Suppressor macrophage (primary cell): Measurements from ENCODE around the gene FEZF2.

Experiments used
- DNase-seq, 4 experiments: peaks; one replicate each; pipeline ENCODE4 v3.0.0-alpha.2; 2020 to 2022
- total RNA-seq, 17 experiments: gene quantifications; one replicate each; lab custom pipeline; 2026; ENCODE audit warnings: mixed read lengths in 6 of 17, inconsistent platforms in 3 of 17; lab: John Stamatoyannopoulos, UW

FEZF2 gene
- 0 to 0.88 (median 0) reads per million in 17 experiments for total RNA-seq

DNA sequence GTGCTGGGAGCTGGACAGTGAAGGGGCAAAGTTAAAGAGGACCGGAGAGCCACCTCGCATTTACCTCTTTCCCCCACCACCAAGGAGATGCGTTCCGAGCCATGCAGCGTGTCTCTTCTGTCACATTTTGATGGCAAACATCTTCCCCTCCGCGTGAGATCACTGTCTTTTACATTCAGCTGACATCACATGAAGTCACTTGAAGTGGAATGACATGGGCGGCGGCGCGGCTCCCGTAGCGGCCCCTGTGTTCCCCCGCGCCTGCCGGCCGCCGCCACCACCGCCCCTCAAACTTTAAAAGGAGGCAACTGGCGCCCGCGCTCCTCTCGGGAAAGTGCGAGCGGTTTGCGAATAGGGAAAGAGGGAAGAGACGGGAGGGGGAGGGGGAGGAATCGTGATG is at the start of gene FEZF2:
FEZF2 (minus strand) TSS at position 336 of the 400 bp plus-strand sequence. CDS start 682 bp downstream, outside the sequence.
- DNase-seq, result no peak

DNA sequence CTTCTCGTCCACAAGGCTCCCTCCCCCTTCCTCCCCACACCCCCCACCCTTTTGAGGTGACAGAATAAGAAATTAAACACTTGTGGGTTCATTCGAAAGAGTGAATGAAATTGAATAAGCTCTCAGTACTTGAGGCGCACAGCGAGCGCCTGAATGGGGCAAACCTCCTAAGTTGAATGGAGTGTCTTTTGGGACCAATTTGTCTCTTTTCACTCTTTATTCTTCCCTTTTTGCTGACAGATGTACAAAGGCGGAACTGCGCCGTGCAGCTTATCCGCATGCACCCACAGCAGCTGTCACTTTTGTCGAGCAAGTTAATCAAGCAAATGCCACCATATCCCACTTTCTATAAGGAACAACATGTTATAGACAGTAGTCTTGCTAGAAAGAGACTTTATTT is 47.9 kb upstream of the FEZF2 start:
- DNase-seq, result no peak

DNA sequence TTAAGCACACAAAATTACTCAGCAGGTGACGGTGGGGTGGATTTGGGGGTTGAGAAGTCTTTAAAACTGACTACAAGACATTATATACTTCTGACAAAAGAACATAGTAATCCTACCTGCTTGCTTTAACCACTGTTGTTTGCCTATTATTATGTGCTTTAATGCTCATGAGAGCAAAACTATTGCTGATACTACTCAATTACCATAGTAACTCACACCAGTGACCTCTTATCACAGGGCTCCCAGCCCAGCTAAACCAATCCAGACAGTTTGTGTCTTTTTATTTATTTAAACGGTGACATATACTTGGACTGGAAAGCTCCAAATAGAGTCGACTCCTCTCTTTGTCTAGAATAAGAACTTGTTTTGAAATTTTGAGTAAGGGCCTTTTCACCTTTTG is 42.8 kb upstream of the FEZF2 start:
- DNase-seq, result no peak

DNA sequence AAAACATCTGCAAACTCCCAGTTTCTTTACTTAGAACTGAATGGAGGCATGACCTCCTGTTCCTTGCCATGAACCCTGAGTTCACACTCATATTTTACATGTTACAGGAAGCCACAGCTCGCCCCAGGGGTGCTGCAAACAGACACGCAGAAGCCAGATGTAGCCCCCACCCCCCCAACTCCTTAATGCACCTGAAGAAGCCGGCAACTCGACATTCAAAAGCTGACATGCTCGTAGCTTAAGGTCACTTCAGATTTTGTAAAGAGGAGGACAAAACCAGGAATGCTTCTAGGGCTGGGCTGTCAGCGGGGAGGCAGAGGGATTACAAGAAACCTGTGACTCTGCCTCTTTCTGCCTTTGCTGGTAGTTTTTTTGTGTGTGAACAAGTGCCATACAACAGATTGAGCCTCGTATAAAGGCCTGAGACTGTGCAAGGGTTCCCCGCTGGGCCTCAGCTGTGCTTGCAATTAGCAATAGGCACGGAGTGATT is 42.0 kb upstream of the FEZF2 start:
- no peak for DNase-seq

DNA sequence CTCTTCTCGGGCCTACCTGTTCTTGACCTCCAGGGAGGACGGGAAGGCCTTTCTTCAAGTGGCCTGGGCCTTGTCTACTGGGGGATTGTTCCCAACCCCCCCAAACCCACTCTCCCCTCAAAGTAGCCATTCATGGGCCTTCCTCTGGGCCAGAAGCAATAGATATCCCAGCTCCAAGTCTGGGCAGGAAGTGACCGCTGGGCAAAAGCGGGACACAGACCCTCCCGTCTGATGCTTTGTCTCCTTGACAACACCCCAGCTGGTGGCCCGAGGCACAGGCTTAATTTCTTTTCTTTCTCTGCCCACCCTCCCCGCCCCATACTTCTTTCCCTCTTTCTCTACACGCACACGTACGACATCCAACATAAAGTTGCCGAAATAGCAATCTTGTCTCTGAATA is 41.4 kb upstream of the FEZF2 start:
- DNase-seq, result no peak

DNA sequence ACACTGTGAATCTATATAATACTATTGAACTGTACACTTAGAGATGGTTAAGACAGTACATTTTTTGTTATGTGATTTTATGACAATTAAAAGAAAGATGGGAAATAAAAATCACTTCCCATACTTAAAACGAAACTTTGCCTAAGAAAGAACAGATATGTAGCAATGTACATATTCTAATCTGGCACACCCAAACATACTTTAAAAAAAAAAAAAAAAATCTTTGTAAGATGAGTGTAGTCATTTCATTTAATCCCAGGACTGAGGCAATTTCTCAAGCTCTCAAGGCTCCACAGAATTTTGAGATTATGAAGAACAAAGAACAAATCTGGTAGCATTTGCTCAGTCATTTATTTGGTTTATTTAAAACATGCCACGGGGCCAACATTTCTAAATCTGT is 40.3 kb upstream of the FEZF2 start:
- no peak for DNase-seq

DNA sequence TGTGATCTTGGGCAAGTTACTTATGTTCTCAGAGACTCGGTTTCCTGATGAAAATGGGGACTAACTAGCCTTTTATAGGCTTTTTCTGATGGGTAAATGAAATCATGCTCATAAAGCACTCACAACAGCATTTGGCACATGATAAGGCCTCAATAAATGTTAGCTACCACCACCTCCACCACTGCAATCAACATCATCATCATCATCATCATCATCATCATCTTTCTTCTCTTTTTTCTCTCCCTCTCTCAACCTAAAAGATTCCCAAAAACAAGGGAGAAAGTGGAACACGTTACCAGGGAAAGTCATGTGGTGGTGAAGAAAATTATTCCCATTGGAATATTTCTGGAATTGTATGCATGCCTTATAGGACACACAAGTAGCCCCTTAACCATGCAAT is 33.6 kb upstream of the FEZF2 start:
- no peak for DNase-seq

DNA sequence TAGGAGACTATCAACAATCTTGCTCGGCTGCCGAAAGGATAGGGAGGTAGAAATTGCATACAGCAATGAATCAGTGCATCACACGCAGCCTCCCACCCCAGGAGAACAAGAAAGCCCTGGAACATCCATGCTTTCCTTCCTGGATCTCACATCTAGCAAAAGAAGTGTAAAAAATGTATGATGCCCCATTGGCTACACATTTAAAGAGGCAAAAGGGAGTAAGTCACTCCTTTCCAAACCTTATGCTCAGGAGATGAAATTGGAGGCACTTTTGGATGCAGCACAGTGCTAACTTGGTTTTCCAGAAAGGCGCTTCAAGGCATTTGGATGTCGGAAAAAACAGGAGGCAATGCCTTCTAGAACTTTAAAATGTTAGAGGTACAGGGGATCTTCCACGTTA is 32.2 kb upstream of the FEZF2 start:
- no peak for DNase-seq

DNA sequence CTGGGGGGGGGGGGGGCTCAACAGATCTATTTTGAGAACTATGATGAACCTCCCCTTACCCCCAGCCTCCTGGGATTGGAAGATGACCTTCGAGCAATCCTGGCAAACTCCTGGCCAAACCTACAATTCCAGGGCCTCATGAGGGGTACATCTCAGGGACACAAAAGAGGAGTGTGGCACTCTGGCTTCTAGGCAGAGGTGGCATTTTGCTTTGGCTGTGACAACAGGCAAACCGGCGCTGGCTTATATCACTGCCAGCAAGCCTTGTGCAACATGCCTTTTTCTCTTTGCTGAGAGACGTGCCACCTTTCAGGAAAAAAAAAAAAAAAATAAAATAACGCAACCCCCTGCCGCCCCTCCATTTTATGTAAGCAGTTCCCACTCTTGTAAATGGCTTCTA is 31.8 kb upstream of the FEZF2 start:
- no peak for DNase-seq

DNA sequence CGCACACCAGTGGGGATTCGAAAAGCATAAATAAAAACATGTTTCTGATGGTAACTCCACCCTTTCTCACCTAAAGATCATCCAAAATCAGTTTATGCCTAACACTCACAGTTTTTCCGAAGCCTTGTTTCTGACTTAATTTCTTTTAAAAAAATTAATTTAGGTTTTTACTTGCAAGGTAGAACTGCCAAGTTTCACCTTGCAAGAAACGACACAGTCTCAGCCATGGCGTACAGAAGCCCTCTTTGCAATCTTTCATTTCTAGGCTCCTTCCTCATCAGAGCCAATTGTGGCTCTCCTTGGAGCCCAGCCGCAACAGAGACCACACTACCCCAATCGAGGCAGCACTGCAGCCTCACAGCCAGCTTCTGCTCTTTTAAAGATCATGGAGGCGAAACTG is 31.0 kb upstream of the FEZF2 start:
- DNase-seq, result no peak

DNA sequence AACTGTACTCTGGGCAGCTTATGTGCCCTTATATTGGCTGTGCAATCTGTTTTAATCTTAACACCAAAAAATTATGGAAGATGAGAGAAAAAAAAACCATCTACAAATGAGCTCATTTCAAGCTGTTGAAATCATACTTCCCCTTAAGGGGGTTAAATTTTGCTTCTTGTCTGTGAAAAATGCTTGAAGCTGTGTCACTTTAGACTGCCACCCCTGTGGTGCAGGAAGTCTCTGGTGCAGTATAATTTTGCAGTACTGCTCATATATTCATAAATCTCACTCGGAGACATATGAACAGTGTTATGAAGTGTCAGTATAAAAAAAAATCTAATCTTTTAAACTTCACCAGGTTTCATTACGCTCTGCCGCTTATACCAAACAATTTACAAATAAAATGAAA is 30.4 kb upstream of the FEZF2 start:
- DNase-seq, result no peak

DNA sequence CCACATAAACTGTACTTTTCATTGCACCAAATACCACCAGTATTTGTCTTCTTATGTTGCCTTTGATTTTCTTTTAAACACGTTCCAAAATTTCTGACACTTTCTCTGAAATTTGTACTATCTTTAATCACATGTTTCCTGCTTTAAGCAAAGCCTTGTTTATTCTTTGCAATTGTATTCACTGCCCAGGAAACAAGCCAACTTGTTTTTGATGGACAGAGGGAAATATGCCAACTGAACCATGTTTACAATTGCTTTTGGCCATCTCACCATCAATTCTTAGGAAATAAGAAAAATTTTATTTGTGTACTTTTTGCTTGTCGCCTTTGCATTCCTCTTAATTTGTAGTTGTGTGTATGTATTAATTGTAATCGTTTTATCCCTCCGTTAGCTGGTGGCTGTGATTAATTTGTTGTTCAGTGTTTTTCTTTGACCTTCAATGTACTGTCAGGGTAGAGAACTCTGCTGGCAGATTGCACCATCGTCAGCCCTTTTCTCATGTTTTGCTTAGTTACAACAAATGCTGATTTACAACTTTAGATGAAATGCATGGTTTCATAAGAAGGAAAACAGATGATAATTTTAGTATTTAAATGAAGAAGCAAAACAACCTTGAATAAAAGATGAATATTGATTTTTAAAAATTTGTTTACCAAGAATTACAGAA is 19.4 kb upstream of the FEZF2 start:
- DNase-seq, result no peak

DNA sequence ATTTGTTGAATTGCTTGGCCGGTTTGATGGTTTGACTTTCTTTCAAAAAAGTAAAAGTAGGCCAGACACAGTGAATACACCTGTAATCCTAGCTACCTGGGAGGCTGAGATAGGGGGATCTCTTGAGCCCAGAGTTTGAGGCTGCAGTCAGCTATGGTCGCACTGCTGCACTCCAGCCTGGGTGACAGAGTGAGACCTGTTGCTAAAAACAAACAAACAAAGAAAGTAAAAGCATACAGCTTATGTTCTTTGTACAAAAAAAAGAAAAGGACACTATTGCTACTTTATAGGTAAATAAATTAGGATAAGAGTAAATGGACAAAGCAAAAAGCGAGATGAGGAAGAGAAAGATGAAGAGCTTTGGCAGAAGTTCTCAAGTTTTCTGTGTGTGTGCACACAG is 13.9 kb upstream of the FEZF2 start:
- no peak for DNase-seq

DNA sequence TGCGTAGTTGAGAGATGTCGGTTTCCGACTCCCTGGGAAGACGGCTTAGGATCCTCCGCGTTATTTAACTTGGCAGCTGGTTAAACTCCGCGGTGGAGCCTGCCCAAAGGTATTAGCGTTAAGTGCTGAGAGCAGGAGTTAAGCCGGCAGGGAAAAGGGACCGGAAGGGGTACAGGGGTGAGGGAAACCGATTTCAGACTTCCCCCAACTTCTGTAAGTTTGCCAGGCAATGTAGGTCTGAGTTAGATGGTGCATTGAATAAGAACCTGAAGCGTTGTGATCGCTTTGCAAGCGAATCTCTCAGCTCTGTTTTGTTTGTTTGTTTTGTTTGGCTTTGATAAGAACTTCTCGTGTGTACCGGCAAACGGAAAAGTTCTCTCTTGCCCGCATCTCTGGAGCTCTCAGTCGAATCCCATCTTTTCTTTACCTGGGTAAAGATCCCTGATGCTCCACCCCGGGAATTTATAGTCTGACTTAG is 6.0 kb upstream of the FEZF2 start:
- DNase-seq, result no peak

DNA sequence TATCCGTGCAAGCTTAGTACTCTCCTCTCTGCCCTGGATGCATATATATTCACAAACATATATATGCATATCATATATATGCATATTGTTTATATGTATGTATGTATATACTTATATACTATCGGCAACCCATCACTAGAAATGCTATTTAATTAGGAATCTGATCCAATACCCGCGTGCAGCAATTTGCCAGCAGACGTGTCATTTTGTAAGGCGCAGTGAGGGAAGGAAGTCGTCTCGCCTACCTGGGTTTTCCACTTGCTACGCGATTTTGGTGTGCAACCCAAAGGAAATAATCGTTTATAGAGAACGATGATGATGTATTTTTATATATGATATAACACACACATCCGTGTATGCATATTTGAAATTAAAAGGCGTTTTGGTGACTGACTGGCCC is 5.6 kb upstream of the FEZF2 start:
- DNase-seq, result no peak

DNA sequence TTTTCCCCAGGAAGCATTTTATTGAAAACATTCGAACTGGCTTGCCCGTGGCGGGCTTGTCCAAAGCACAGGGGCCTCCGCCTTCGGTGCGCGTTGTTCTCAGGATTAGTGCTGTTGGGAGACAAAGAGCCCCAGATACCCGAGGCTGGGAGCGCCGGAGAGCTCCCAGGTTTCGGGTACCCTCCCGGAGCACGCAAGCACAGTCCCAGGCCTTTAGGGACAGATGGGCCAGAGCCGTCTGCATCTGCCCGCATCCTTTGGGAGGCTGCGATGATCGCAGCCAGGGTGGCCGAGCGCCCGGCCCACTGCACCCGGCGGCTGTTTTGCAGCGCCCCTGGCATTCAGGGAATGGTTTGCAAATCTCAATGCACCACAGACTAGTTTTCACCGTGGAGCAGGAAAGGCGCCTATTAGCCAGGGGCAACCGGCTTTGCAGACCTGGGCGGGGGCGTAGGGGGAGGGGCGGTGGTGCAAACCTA is 5.0 kb upstream of the FEZF2 start:
- DNase-seq, result no peak

DNA sequence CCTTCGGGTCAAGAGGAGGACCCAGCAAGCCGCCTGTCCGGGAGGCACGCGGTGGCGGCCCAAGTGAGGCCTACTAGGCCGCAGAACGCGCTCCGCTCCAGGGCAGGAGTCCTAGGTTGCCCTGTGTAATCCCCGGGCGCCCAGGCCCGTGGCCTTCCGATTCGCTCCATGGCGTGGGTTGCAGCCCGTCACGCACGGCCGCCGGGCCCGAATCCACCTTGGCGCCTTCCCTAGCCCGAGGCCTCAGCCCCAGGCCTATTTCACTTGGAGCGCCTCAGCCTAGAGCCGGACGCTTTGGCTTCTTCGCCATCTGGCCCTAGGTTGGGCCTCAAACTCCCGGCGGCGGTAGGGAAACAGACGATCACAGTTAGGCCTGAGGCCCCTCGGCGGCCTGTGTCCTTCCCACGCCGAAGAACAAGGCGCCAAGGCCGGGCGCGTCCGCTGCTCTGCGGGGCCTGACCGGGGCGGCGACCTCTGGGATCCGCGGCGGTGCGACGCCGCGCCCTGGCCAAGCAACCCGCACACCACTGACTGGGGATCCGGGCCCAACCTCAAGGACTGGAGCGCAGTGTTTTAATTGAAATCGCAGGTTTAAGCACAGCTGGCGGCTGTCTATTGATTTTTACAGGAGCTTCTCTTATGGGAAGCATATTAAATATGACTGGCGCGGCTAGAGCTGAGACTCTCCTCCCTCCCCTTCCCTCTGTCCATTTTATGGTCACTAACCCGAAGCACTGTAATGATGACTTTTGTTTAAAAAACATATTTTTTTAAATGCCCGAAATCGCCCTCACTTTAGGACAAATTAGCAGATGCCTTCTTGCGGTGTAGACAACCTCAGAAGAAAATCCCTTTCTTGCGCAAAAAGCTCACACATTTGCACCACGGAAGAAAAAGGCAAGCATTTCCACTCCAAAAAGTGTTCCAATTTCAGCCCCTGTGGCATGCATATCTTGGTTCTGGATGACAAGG is 3.8 kb upstream of the FEZF2 start:
- DNase-seq, result no peak

DNA sequence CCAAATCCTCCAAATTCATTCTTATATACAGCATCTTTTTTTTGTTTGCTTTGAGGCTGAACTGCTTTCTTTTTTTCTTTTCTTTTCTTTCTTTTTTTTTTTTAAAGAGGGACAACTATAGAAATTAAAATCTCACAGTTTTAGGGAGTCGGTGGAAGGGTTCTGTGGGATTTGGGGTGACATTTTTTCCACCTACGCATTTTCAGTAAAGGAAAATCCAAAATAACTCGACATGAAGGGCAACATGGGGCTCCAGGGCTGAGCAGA is 3.0 kb upstream of the FEZF2 start:
- no peak for DNase-seq

DNA sequence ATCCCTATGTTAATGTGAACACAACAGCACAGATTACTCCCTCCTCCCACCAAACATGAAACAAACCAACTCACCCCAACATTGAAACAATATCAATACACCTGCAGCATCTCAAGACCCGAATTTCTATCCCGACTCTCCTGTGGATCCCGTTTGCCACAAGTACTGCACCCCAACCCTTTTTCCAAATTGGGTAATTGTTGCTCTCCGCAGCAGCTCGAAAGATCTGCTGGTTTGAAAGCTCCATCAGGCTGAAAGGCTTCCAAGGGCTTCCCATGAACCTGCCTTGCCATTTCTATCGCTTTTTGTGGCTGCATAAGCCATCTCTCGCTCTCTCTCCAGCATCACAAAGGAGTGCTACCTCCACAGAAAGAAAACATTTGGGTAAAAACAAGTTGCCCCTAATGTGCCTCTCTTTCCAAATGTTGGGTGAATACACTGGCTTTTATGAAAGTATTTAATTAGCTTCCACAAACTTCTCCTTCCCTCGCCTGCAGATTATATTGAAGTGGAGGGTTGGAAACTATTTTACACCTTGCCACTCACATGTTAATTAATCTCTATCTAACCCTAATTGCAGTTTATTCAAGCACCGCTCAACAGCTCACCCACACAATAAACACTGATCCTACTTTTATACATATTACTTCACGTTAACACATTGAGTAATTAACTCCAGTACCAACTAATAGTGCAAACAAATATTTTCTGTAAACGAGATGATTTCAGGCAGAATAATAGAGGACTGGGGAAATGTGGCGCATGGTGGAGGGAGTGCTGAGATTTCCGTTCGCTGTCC is 2.5 kb upstream of the FEZF2 start:
- DNase-seq, result no peak

DNA sequence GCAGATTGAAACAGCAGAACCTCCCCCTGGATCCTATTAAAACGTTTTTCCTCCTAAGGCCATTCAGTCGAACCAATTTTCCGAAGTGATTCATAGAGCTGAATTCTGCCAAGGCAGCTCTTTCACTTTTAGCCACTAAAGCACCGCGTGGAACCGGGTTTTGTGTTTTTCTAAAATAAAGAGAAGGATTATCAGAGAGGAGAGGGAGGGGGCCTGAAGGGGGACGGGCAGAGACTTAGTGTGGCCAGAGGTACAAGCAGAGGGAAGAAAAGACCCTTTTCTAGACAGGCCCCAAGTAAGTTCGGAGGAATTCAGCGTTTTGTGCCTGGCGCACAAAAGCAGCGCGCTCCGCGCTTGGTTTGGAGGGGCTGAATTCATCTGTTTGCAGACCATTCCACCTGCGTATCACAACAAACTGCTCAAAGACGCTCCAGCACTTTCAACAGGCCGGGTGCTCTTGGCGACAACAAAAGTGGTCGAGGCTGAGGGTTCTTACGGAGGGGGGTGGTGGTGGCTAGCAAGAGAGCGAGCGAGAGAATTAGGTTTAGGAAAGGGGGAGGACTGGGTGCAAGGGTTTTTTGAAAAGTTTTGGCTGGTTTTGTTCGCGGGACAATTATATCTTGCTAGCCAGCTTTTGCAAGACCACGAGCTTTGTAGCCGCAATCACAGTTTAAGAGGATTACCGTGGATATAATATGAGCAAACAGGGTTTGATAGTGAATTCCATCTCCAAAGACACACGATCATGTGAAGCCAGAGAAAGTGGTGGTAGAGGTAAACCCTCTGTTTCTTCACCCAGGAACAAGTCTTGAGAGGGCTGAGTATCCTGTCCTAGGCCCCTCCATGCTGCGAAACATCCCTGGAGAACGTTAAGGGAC is 1.2 kb upstream of the FEZF2 start:
- DNase-seq, result no peak

DNA sequence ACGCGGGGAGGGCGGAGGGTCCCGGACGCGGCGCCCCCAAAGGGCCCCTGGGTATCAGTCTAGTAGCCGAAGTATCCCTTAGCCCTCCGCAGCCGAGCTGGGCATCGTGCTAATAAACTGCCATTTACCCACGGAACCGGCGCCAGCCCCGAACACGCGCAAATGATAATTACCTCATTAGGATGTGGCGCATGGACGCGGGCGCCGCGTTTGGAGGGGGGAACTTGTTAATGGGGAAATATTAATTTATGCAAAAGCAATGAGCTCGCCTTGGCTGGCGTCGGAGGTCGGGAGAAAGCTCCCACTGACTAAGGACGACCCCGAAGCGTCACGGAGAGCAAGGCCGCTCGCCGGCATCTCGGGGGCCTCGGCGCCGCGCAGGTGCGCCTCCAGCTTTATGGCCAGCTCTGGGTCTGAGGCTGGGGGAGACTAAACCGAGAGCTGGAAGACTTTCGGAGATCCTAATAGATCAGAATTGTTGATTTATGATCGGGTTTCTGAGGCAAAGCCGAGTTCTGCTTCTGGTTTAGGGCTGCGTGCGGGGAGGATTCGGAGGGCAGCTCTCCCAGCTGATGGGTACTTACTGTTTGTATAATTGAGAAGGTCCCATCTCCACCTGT is 474 bp upstream of the FEZF2 start:
- DNase-seq, result no peak
